Stomach (tissue), 9 donors: ENCODE data around the gene PMS1. TPM values are rescaled to one million over a fixed set of nuclear protein-coding genes. Genes with fewer than 3 reads are reported as not detected.

ENCODE experiments used
- DNase-seq, 2 donors: peaks; one replicate each; pipeline versions ENCODE4 v3.0.0 to v3.0.0-alpha.2; 2013 to 2019
- H3K27ac ChIP-seq, 5 donors: fragments of 200-600 bp in 4 of 5; sonication (generic) in 4 of 5; one replicate each; pipeline ENCODE4 v1.5.1; 2013 to 2019; ENCODE audit warnings: mild to moderate bottlenecking in 1 of 5, moderate library complexity in 1 of 5
- H3K27me3 ChIP-seq, 3 donors: fragments of 200-600 bp; sonication (generic); one replicate each; pipeline ENCODE4 v1.5.1; 2017 to 2019; ENCODE audit warnings: mixed run types in 1 of 3
- H3K36me3 ChIP-seq, 4 donors: fragments of 200-600 bp; sonication (generic); 1 replicate in 3 of 4; 2 replicates in 1 of 4; pipeline ENCODE4 v1.5.1; 2016 to 2019
- H3K4me1 ChIP-seq, 4 donors: fragments of 200-600 bp; sonication (generic); one replicate each; pipeline ENCODE4 v1.5.1; 2016 to 2019
- H3K4me3 ChIP-seq, 4 donors: fragments of 200-600 bp; sonication (generic) in 3 of 4; one replicate each; pipeline ENCODE4 v1.5.1; 2016 to 2019; ENCODE audit warnings: mild to moderate bottlenecking in 1 of 4
- H3K9me3 ChIP-seq, 4 donors: fragments of 200-600 bp; sonication (generic); one replicate each; pipeline ENCODE4 v1.5.1; 2016 to 2019
- CTCF ChIP-seq, 7 experiments: fragments of 450-650 bp in 4 of 7; fragments of 200-600 bp in 3 of 7; sonication (generic) in 3 of 7; IDR thresholded peaks; one replicate each; pipeline ENCODE4 v1.5.1; 2016 to 2019; ENCODE audit warnings: antibody characterized with exemption in 7 of 7, control low read depth in 2 of 7, mild to moderate bottlenecking in 1 of 7
- EP300 ChIP-seq: sonication (generic); formaldehyde crosslinking; IDR thresholded peaks from one replicate; pipeline ENCODE4 v1.6.1; 2017; ENCODE audit warnings: antibody characterized with exemption
- POLR2A ChIP-seq, 4 donors: fragments of 450-650 bp; IDR thresholded peaks; one replicate each; pipeline ENCODE4 v1.6.1; 2016; ENCODE audit warnings: antibody characterized with exemption in 4 of 4, control low read depth in 2 of 4, mild to moderate bottlenecking in 1 of 4, moderate library complexity in 1 of 4
- POLR2AphosphoS5 ChIP-seq, 3 donors: sonication (generic); formaldehyde crosslinking; IDR thresholded peaks; one replicate each; pipeline ENCODE4 v1.6.1; 2016; ENCODE audit warnings: antibody characterized with exemption in 3 of 3
- WGBS, 5 donors: extraction: QIAGEN DNeasy Blood & Tissue Kit in 3 of 5; methylation state at CpG; one replicate each; pipeline versions ENCODE4 v1.1.5 to v1.1.7; 2013 to 2018; 5-methylcytosine and 5-hydroxymethylcytosine counted together
- intact Hi-C: fragments of 100-400 bp; cut with DNase I; formaldehyde crosslinking; loops from one replicate; pipeline ENCODE4 v1.15.1; 2023; ENCODE audit warnings: low total_unique reads
- polyA plus RNA-seq, 3 donors: library from polyadenylated mRNA; stranded (reverse); fragments of 200-250 nt; gene quantifications; one replicate each; pipeline ENCODE4 v1.2.3, GENCODE V29; 2013
- total RNA-seq, 5 donors: library from RNA; depleted of rRNA; stranded (reverse); fragments of >200 nt; gene quantifications; one replicate each; pipeline versions ENCODE4 v1.1.0 to v1.2.3, GENCODE V29; 2014 to 2016
- donor health status: healthy with polysubstance abuse.
- donor health status: Bipolar disorder and iron deficiency.
- donor health status: healthy.

The PMS1 gene
- total and polyA plus RNA-seq, 8 donors, result 4.0 to 40.8 (median 15.9) TPM

- H3K9me3 ChIP-seq, result no peaks in the 10 kb centered on the region
- DNase-seq, result peak in 1 of 2 donors; percentile 4
- H3K36me3 ChIP-seq, result no peaks in the 10 kb centered on the region
- no peak overlapping the region for H3K27ac ChIP-seq
- 37 to 47% (median 40%) methylated on average over 5 of the region's 5 CpGs for WGBS, 5 donors
- H3K4me3 ChIP-seq, result no peak overlapping the region
- H3K27me3 ChIP-seq, result peaks cover 0 to 4% (median 0%) of the 10 kb centered on the region in 3 donors
- TF ChIP-seq CTCF (IDR thresholded peaks at IDR 0.05) (no peak), POLR2A (IDR thresholded peaks at IDR 0.05) (no peak), POLR2AphosphoS5 (IDR thresholded peaks at IDR 0.05) (no peak), EP300 (no peak)
- intact Hi-C loops, result no loop called here
- no peaks in the 10 kb centered on the region for H3K4me1 ChIP-seq
Observed at GRCh38 chr2:189900726-189901125, 116.5 kb downstream of the PMS1 start.

GRCh38 chr2:189901664-189902063 lies 117.4 kb downstream of the PMS1 start:
- Histone ChIP-seq H3K36me3 (no peaks in the 10 kb centered on the region), H3K4me3 (no peak overlapping the region), H3K9me3 (no peaks in the 10 kb centered on the region), H3K27ac (no peak overlapping the region), H3K4me1 (no peaks in the 10 kb centered on the region), H3K27me3 (peaks cover 0 to 4% (median 0%) of the 10 kb centered on the region in 3 donors)
- DNase-seq, result no peak
- intact Hi-C loops, result no loop called here
- TF ChIP-seq POLR2A (IDR thresholded peaks at IDR 0.05) (no peak), CTCF (IDR thresholded peaks at IDR 0.05) (no peak), EP300 (no peak), POLR2AphosphoS5 (IDR thresholded peaks at IDR 0.05) (no peak)

GRCh38 chr2:189913821-189914220 lies 129.6 kb downstream of the PMS1 start:
- DNase-seq, result no peak
- H3K36me3 ChIP-seq, result no peaks in the 10 kb centered on the region
- H3K9me3 ChIP-seq, result no peaks in the 10 kb centered on the region
- H3K27me3 ChIP-seq, result no peaks in the 10 kb centered on the region
- TF ChIP-seq POLR2AphosphoS5 (IDR thresholded peaks at IDR 0.05) (no peak), EP300 (no peak), CTCF (IDR thresholded peaks at IDR 0.05) (no peak), POLR2A (IDR thresholded peaks at IDR 0.05) (no peak)
- H3K4me3 ChIP-seq, result no peak overlapping the region
- WGBS, 5 donors, result 56 to 65% (median 64%) methylated on average over 3 of the region's 3 CpGs
- H3K4me1 ChIP-seq, result no peaks in the 10 kb centered on the region
- intact Hi-C loops, result no loop called here
- no peak overlapping the region for H3K27ac ChIP-seq

- WGBS, 5 donors, result 85 to 94% (median 87%) methylated on average over 2 of the region's 2 CpGs
- Histone ChIP-seq H3K27me3 (no peaks in the 10 kb centered on the region), H3K4me1 (no peaks in the 10 kb centered on the region), H3K27ac (no peak overlapping the region), H3K9me3 (no peaks in the 10 kb centered on the region), H3K36me3 (no peaks in the 10 kb centered on the region), H3K4me3 (no peak overlapping the region)
- no peak for DNase-seq
- TF ChIP-seq POLR2A (IDR thresholded peaks at IDR 0.05) (no peak), CTCF (IDR thresholded peaks at IDR 0.05) (no peak), POLR2AphosphoS5 (IDR thresholded peaks at IDR 0.05) (no peak), EP300 (no peak)
- intact Hi-C loops, result no loop called here
Observed at GRCh38 chr2:189916651-189917050, 132.4 kb downstream of the PMS1 start.

Other genes with a start within 250 kb of the PMS1 start
- gene SLC40A1, start 203.7 kb upstream of the PMS1 start, total RNA-seq, result 100 to 1,000 TPM in 3 of 5 donors, 10 to 100 TPM in 2; 60.7 to 147 (median 104) TPM
- 10 to 100 TPM; 21.3 to 72.3 (median 65.5) TPM for gene SLC40A1, start 203.7 kb upstream of the PMS1 start, polyA plus RNA-seq
- 100 to 1,000 TPM in 1 of 5 donors, 10 to 100 TPM in 4; 12.3 to 143 (median 33.3) TPM for gene ASNSD1, start 123.0 kb upstream of the PMS1 start, total RNA-seq
- gene ASNSD1, start 123.0 kb upstream of the PMS1 start, polyA plus RNA-seq, result 10 to 100 TPM; 29.0 to 37.7 (median 37.1) TPM
- 10 to 100 TPM in 2 of 5 donors, 1 to 10 TPM in 3; 2.0 to 26.8 (median 8.2) TPM for gene ANKAR, start 109.8 kb upstream of the PMS1 start, total RNA-seq
- 1 to 10 TPM; 2.1 to 6.6 (median 2.2) TPM for gene ANKAR, start 109.8 kb upstream of the PMS1 start, polyA plus RNA-seq
- 1 to 10 TPM in 4 of 5 donors, not detected in 1; 1.3 to 9.0 (median 6.1) TPM for gene OSGEPL1, start 21.7 kb upstream of the PMS1 start, total RNA-seq
- 1 to 10 TPM; 1.8 to 4.2 (median 2.5) TPM for gene OSGEPL1, start 21.7 kb upstream of the PMS1 start, polyA plus RNA-seq
- gene ORMDL1, start 111 bp upstream of the PMS1 start, total RNA-seq, result 100 to 1,000 TPM in 2 of 5 donors, 10 to 100 TPM in 3; 25.8 to 115 (median 75.9) TPM
- gene ORMDL1, start 111 bp upstream of the PMS1 start, polyA plus RNA-seq, result 10 to 100 TPM; 25.2 to 70.6 (median 26.3) TPM